ENCODE measurements around the gene NUDCD3.

DNA sequence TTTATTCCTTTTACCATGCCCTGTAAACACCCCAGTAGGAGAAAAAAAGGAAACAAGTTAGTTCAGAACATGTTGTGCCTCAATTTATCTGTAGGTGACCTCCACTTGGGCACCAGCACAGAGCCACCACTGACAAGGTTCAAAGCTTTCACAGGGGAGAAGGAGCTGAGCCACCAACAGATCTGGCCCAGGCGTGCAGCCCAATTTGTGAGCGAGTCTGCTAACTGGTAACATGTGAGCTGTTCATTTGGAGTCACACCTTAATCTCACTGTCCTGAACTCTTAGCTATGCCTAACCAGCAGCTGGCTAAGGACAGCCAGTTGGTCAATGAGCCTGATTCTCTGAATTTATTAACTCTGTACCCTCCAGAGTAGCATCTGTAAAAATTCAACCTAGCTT lies 86.7 kb downstream of the NUDCD3 start:
- TF ChIP-seq, protein P1, sequence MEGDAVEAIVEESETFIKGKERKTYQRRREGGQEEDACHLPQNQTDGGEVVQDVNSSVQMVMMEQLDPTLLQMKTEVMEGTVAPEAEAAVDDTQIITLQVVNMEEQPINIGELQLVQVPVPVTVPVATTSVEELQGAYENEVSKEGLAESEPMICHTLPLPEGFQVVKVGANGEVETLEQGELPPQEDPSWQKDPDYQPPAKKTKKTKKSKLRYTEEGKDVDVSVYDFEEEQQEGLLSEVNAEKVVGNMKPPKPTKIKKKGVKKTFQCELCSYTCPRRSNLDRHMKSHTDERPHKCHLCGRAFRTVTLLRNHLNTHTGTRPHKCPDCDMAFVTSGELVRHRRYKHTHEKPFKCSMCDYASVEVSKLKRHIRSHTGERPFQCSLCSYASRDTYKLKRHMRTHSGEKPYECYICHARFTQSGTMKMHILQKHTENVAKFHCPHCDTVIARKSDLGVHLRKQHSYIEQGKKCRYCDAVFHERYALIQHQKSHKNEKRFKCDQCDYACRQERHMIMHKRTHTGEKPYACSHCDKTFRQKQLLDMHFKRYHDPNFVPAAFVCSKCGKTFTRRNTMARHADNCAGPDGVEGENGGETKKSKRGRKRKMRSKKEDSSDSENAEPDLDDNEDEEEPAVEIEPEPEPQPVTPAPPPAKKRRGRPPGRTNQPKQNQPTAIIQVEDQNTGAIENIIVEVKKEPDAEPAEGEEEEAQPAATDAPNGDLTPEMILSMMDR (IDR thresholded peaks at IDR 0.05; ENCODE audit: insufficient read depth, low read depth, low read length): no peak
- TF ChIP-seq EZH2 (IDR thresholded peaks at IDR 0.05; ENCODE audit: insufficient read depth, low read length): no peak
